ENCODE measurements around the gene ACP7.

DNA sequence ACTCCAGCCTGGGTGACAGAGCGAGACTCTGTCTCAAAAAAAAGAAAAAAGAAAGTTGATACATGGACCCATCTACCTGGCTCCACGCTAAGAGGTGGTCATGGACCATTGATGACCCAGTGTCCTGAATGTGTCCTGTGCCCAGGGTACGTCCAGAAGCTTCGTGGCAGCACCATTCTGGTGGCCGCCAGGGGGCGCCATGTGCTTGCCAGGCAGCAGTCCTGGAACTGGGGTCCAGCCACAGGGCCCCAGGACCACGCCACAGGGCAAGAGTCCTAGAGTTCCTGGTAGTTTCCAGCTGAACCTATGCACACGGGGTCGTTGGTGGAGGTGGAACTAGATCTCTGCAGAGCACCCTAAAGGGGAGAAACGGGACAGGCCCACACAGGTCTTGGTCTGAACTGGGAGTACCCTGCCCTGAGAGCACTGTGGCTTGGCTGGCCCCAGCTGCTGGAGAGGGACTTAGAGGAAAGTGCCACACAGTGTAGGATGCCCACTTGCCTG, 31.9 kb upstream of the ACP7 start:
- TF ChIP-seq GATA3 (IDR thresholded peaks at IDR 0.05; ENCODE audit: low read depth, low read length) (no peak), GATA2 (IDR thresholded peaks at IDR 0.05; ENCODE audit: low read depth, low read length) (no peak)
